ENCODE results near the gene ATP10B. TPM values are rescaled to one million over a fixed set of nuclear protein-coding genes. Genes with fewer than 3 reads are reported as not detected.
"Not testable (repeated sequence)": the region's sequence is repeated elsewhere in the genome, so short reads cannot be mapped to it uniquely, and the experiment has no call there.

Gene ATP10B
- total RNA-seq, 1 donor from 2014 or later, result not detected

DNA sequence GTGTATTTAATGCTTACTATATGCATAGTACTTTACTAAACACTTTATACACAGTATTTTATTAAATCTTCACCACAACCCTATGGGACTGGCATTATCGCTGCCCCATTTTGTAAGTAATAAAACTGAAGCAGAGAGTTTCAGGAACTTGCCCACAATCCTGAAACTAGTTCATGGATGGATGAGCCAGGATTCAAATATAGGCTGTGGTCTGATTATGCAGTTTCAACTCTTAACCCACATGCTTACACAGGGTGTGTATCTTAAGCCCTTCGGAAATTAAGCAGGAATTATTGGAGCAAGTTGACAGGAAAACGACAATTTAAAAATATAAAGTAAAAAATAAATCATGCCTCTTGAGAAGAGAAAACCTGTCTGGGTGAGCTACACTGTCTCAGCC, 109.0 kb downstream of the ATP10B start:
- no peak overlapping the region for H3K4me3 ChIP-seq
- TF ChIP-seq, protein P1, sequence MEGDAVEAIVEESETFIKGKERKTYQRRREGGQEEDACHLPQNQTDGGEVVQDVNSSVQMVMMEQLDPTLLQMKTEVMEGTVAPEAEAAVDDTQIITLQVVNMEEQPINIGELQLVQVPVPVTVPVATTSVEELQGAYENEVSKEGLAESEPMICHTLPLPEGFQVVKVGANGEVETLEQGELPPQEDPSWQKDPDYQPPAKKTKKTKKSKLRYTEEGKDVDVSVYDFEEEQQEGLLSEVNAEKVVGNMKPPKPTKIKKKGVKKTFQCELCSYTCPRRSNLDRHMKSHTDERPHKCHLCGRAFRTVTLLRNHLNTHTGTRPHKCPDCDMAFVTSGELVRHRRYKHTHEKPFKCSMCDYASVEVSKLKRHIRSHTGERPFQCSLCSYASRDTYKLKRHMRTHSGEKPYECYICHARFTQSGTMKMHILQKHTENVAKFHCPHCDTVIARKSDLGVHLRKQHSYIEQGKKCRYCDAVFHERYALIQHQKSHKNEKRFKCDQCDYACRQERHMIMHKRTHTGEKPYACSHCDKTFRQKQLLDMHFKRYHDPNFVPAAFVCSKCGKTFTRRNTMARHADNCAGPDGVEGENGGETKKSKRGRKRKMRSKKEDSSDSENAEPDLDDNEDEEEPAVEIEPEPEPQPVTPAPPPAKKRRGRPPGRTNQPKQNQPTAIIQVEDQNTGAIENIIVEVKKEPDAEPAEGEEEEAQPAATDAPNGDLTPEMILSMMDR (IDR thresholded peaks at IDR 0.05; ENCODE audit: borderline replicate concordance), result no peak
- no peak for DNase-seq
- no peaks in the 10 kb centered on the region for H3K27me3 ChIP-seq (ENCODE audit: low read depth)
- H3K9me3 ChIP-seq (replicated peaks), result no peaks in the 10 kb centered on the region
- H3K4me1 ChIP-seq, result peaks cover 2% of the 10 kb centered on the region
- no peak overlapping the region for H3K27ac ChIP-seq (replicated peaks)
- intact Hi-C loops (cut with micrococcal nuclease), result no loop called here
- H3K36me3 ChIP-seq, result no peaks in the 10 kb centered on the region

DNA sequence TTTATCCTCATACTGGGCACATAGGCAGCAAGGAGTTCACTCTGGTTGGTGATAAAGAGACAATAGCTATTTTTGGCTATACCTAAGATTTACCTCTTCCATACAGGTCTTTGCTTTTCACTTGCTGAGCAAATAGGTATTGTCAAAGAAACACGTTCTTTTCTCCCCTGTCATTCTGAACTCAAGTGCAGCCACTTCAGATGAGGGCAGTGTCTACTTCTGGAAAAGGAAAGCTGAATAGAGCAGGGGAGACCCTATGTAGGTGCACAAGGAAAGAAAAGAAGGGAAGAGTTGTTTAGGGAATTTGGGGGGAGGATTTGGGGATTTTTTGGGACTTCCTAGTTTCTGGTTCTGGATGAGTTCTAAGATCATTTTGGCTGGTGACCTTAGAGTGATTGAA, 109.6 kb downstream of the ATP10B start:
- TF ChIP-seq, protein P1 (IDR thresholded peaks at IDR 0.05; ENCODE audit: borderline replicate concordance), result no peak
- Histone ChIP-seq H3K9me3 (replicated peaks) (no peaks in the 10 kb centered on the region), H3K36me3 (no peaks in the 10 kb centered on the region), H3K27me3 (ENCODE audit: low read depth) (no peaks in the 10 kb centered on the region), H3K4me3 (no peak overlapping the region), H3K4me1 (no peaks in the 10 kb centered on the region), H3K27ac (replicated peaks) (no peak overlapping the region)
- intact Hi-C loops (cut with micrococcal nuclease), result no loop called here
- DNase-seq, result no peak

DNA sequence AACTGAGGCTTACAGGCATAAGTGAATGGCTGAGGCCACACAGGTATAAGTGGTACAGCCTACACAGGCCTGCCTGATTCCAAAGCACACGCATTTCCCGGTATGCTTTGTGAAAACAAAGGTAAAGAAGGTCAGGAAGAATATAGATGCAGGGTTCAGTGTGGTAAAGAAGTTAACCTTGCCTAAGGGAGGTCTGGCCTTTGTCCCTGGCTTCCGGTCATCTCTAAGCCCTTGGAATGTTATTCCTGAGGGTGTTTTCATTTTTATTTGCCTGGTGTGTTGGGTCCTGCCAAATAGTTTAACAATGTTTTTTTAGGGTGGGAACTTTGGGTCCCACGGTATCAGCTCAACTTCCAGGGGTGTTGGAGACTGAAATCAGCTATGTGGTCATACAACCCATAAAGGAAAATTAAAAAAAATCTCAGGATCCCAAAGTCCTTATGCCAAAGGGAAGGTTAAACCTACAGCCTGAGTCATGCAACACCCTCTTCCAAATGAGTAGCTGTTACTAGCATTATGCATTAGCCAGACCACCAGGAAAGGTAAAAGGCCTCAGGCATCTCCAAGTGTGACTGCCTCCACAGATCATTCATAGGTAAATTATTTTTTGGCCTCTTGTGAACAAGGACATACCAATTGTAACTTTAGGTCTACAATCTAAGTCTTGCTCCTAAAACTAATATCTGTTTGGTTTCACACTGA, 124.6 kb downstream of the ATP10B start:
- Histone ChIP-seq H3K4me1 (no peaks in the 10 kb centered on the region), H3K27me3 (ENCODE audit: low read depth) (no peaks in the 10 kb centered on the region), H3K4me3 (no peak overlapping the region), H3K9me3 (replicated peaks) (no peaks in the 10 kb centered on the region), H3K27ac (replicated peaks) (no peak overlapping the region), H3K36me3 (no peaks in the 10 kb centered on the region)
- intact Hi-C loops (cut with micrococcal nuclease), result no loop called here
- TF ChIP-seq, protein P1 (IDR thresholded peaks at IDR 0.05; ENCODE audit: borderline replicate concordance), result no peak
- no peak for DNase-seq

DNA sequence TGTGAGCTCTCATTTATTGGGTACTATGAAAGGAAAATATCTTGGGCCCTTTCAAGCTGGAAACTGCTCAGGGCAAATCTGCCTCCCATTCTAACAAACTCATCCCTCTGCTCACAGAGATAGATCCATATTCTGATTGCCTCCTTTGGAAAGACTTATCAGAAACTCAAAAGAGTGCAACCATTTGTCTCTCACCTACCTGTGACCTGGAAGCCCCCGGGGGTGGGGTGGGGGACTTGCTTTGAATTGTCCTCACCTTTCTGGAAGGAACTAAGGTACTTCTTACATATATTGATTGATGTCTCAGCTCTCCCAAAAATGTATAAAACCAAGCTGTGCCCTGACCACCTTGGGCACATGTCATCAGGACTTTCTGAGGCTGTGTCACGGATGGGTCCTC, 125.3 kb downstream of the ATP10B start:
- no peaks in the 10 kb centered on the region for H3K9me3 ChIP-seq (replicated peaks)
- H3K4me3 ChIP-seq, result no peak overlapping the region
- no peaks in the 10 kb centered on the region for H3K36me3 ChIP-seq
- intact Hi-C loops (cut with micrococcal nuclease), result no loop called here
- TF ChIP-seq, protein P1 (IDR thresholded peaks at IDR 0.05; ENCODE audit: borderline replicate concordance), result no peak
- H3K27ac ChIP-seq (replicated peaks), result no peak overlapping the region
- H3K27me3 ChIP-seq (ENCODE audit: low read depth), result no peaks in the 10 kb centered on the region
- DNase-seq, result no peak
- H3K4me1 ChIP-seq, result no peaks in the 10 kb centered on the region

DNA sequence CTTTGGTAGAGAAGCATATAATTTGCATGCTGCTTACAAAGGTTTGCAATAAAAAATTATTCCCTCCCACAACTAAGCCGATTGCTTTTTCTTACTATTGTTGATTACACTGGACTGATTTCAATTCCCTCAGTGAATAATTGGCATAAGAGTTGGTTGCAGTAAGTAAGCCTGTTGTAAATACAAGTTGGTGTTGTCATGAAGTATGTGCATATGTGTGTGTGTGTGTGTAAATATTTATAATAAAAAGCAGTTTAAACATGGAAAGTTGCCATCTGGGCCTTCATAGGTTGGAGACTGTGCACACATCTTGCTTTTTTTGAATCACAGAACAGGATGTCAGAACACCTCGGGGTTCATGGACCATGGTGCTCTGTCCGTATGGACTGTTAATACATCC, 131.2 kb downstream of the ATP10B start:
- Histone ChIP-seq H3K4me3 (no peak overlapping the region), H3K27me3 (ENCODE audit: low read depth) (no peaks in the 10 kb centered on the region), H3K4me1 (no peaks in the 10 kb centered on the region), H3K27ac (replicated peaks) (no peak overlapping the region), H3K9me3 (replicated peaks) (no peaks in the 10 kb centered on the region), H3K36me3 (no peaks in the 10 kb centered on the region)
- TF ChIP-seq, protein P1 (IDR thresholded peaks at IDR 0.05; ENCODE audit: borderline replicate concordance), result no peak
- DNase-seq, result no peak
- intact Hi-C loops (cut with micrococcal nuclease), result no loop called here

DNA sequence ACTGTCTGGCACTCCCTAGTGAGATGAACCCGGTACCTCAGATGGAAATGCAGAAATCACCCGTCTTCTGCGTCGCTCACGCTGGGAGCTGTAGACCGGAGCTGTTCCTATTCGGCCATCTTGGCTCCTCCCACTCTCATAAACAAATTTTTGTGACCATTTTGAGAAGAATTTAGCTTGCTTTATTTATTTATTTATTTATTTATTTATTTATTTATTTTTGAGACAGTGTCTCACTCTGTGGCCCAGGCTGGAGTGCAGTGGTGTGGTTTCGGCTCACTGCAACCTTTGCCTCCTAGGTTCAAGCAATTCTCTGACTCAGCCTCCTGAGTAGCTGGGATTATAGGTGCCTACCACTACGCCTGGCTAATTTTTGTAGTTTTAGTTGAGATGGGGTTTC, 136.5 kb downstream of the ATP10B start:
- H3K9me3 ChIP-seq (replicated peaks); intact Hi-C loops (cut with micrococcal nuclease); H3K4me1 ChIP-seq; H3K27ac ChIP-seq (replicated peaks); H3K4me3 ChIP-seq; DNase-seq; H3K36me3 ChIP-seq; H3K27me3 ChIP-seq (ENCODE audit: low read depth): not testable (repeated sequence)
